HepG2 (cell line): ENCODE results near the gene SLC17A5. TPM values are rescaled to one million over a fixed set of nuclear protein-coding genes. Genes with fewer than 3 reads are reported as not detected.

Experiments used
- ATAC-seq: fragments of 200-7000 bp; cut with Tn5 transposase; 3 replicates; pipeline ENCODE4 v1.9.1; 2020; ENCODE audit warnings: mild to moderate bottlenecking, moderate library complexity
- BruUV-seq: library from RNA; stranded (reverse); fragments of 400-500 nt; replicated peaks from 2 replicates; lab custom pipeline; 2021; lab: Mats Ljungman, UMichigan
- CTCF ChIA-PET: fragments of 300-600 bp; formaldehyde crosslinking; extraction: SDS; loops from one replicate; lab custom pipeline; 2021; ENCODE audit warnings: low total read pairs, inconsistent platforms, low intra/inter-chr PET ratio; lab: Yijun Ruan, JAX
- POLR2A ChIA-PET: fragments of 350-600 bp; sonication (Branson Sonifier 250); formaldehyde crosslinking; loops from one replicate; lab custom pipeline; 2020; ENCODE audit warnings: antibody characterized with exemption, inconsistent platforms; lab: Yijun Ruan, JAX
- DNase-seq: peaks from one replicate; pipeline ENCODE4 v3.0.0-alpha.2; 2015; ENCODE audit warnings: low spot score
- FAIRE-seq: peaks from 3 replicates; lab custom pipeline; 2011; peaks lifted over from hg19 to GRCh38; lab: Jason Lieb, UNC
- H2AFZ ChIP-seq: one replicate; pipeline ENCODE4 v1.6.1; 2011; ENCODE audit warnings: low read length, inconsistent platforms
- H3K27ac ChIP-seq: fragments of 300-600 bp; 3 replicates; pipeline ENCODE4 v1.8.0; 2011; ENCODE audit warnings: mixed run types, mild to moderate bottlenecking, mixed read lengths, low read length, inconsistent platforms; ENCODE audit not compliant: insufficient read depth; ENCODE audit errors: extremely low read length
- H3K27me3 ChIP-seq, 2 experiments: fragments of 200-600 bp in 1 of 2; 2 replicates in 1 of 2; 3 replicates in 1 of 2; pipeline versions ENCODE4 v1.6.0 to v1.8.0; 2011; ENCODE audit warnings: low read length in 2 of 2, mild to moderate bottlenecking in 2 of 2, moderate library complexity in 2 of 2, inconsistent platforms in 1 of 2; ENCODE audit not compliant: insufficient read depth in 2 of 2, control insufficient read depth in 1 of 2
- H3K36me3 ChIP-seq, 2 experiments: fragments of 200-600 bp in 1 of 2; replicated peaks in 1 of 2; 2 replicates in 1 of 2; 3 replicates in 1 of 2; pipeline versions ENCODE4 v1.5.1 to v1.8.0; 2011; ENCODE audit warnings: low read length in 2 of 2, inconsistent platforms in 1 of 2; ENCODE audit not compliant: insufficient read depth in 2 of 2, control insufficient read depth in 1 of 2
- H3K4me1 ChIP-seq: 2 replicates; pipeline ENCODE4 v1.5.1; 2012; ENCODE audit warnings: low read length, inconsistent platforms; ENCODE audit not compliant: insufficient read depth
- H3K4me2 ChIP-seq: 2 replicates; pipeline ENCODE4 v1.6.0; 2011; ENCODE audit warnings: low read depth, low read length, inconsistent platforms
- H3K4me3 ChIP-seq, 3 experiments: fragments of 200-600 bp in 1 of 3; sonication (generic), shearing (Covaris generic) in 1 of 3; replicated peaks in 1 of 3; 2 replicates each; pipeline ENCODE4 v1.5.1; 2011 to 2016; ENCODE audit warnings: low read length in 3 of 3, inconsistent platforms in 2 of 3, low read depth in 2 of 3, mild to moderate bottlenecking in 2 of 3, control low read depth in 1 of 3, mixed read lengths in 1 of 3; ENCODE audit not compliant: insufficient read depth in 1 of 3
- H3K79me2 ChIP-seq: one replicate; pipeline ENCODE4 v1.6.1; 2011; ENCODE audit warnings: low read length, inconsistent platforms; ENCODE audit not compliant: insufficient read depth
- H3K9ac ChIP-seq: 2 replicates; pipeline ENCODE4 v1.6.0; 2011; ENCODE audit warnings: mild to moderate bottlenecking, low read depth, low read length, inconsistent platforms; ENCODE audit not compliant: insufficient read depth
- H3K9me3 ChIP-seq: 2 replicates; pipeline ENCODE4 v1.5.1; 2012; ENCODE audit warnings: mild to moderate bottlenecking, low read length
- H4K20me1 ChIP-seq: 2 replicates; pipeline ENCODE4 v1.6.0; 2011; ENCODE audit warnings: inconsistent platforms, mild to moderate bottlenecking, low read length, moderate library complexity; ENCODE audit not compliant: insufficient read depth
- KDM4B ChIP-seq: sonication (generic); formaldehyde crosslinking; IDR thresholded peaks from 2 replicates; pipeline ENCODE4 v1.4.0; 2020; ENCODE audit warnings: missing genetic modification reagents
- KDM5A ChIP-seq: fragments of 200-600 bp; sonication (generic); IDR thresholded peaks from 2 replicates; pipeline ENCODE4 v1.7.0; 2018; ENCODE audit warnings: antibody characterized with exemption, mild to moderate bottlenecking, low read length, borderline replicate concordance
- POLR2AphosphoS2 ChIP-seq: IDR thresholded peaks from 2 replicates; pipeline ENCODE4 v1.6.1; 2011; ENCODE audit warnings: low read depth, low read length, improper control_type of control experiment
- REL ChIP-seq: sonication (generic); formaldehyde crosslinking; conservative IDR thresholded peaks from 2 replicates; pipeline ENCODE4 v1.8.0; 2022; ENCODE audit warnings: mild to moderate bottlenecking, missing genetic modification reagents, moderate library complexity
- ZFP36 ChIP-seq: fragments of 150-350 bp; IDR thresholded peaks from 2 replicates; pipeline ENCODE4 v1.6.1; 2018; ENCODE audit warnings: borderline replicate concordance, low read length, low read depth; ENCODE audit not compliant: partially characterized antibody
- ZNF468 ChIP-seq: sonication (generic); formaldehyde crosslinking; IDR thresholded peaks from 2 replicates; pipeline ENCODE4 v1.8.0; 2022; ENCODE audit warnings: mild to moderate bottlenecking, moderate library complexity, missing genetic modification reagents
- ZNF567 ChIP-seq: sonication (generic); formaldehyde crosslinking; IDR thresholded peaks from 2 replicates; pipeline ENCODE4 v1.8.1; 2023; ENCODE audit warnings: mild to moderate bottlenecking, missing genetic modification reagents, borderline replicate concordance
- WGBS: methylation state at CpG from one replicate; pipeline ENCODE4 v1.1.6; 2017; ENCODE audit warnings: low lambda C conversion rate; 5-methylcytosine and 5-hydroxymethylcytosine counted together
- in situ Hi-C: cut with HindIII; loops from 2 replicates; pipeline ENCODE4 v1.10.0; 2017; ENCODE audit warnings: low pct_unique_long_range_greater_than_20kb; ENCODE audit not compliant: extremely low pct_ligation_motif_present
- intact Hi-C: fragments of 100-400 bp; cut with micrococcal nuclease; formaldehyde crosslinking; loops from one replicate; pipeline ENCODE4 v1.10.0; 2022; ENCODE audit not compliant: unreplicated experiment
- polyA plus RNA-seq, 8 experiments: library from polyadenylated mRNA; depleted of rRNA in 3 of 8; stranded (reverse) in 7 of 8; unstranded in 1 of 8; fragments of >200 nt; fragmentation: Illumina TruSeq in 4 of 8; extraction: Trizol in 4 of 8; gene quantifications; 2 replicates each; pipeline versions ENCODE4 v1.2.1 to v1.2.3, GENCODE V29; 2011 to 2016; ENCODE audit warnings: low read depth in 4 of 8, missing spikeins in 1 of 8, mixed read lengths in 1 of 8; ENCODE audit not compliant: insufficient read depth in 1 of 8
- total RNA-seq, 5 experiments: library from RNA; depleted of rRNA; stranded (reverse); fragments of >200 nt; fragmentation: Illumina TruSeq; extraction: Trizol; gene quantifications; 2 replicates each; pipeline ENCODE4 v1.2.3, GENCODE V29; 2016; ENCODE audit warnings: low read depth in 1 of 5
- TF ChIP-seq, protein P1 (sequence below): sonication (generic); formaldehyde crosslinking; IDR thresholded peaks from 2 replicates; pipeline ENCODE4 v1.5.0; 2020; ENCODE audit warnings: mild to moderate bottlenecking, missing genetic modification reagents, borderline replicate concordance
- TF ChIP-seq, protein P2 (sequence below): sonication (generic); formaldehyde crosslinking; IDR thresholded peaks from 2 replicates; pipeline ENCODE4 v1.5.0; 2020; ENCODE audit warnings: missing genetic modification reagents
- TF ChIP-seq, protein P3 (sequence below): IDR thresholded peaks from 2 replicates; pipeline ENCODE4 v1.6.1; 2016; ENCODE audit warnings: missing biosample characterization, missing genetic modification reagents, low read depth

The SLC17A5 gene
- total and polyA plus RNA-seq, 2 of the 13 experiments (the other 11 are each of a cell fraction or from before 2014, with no cell fraction given), result 18.3 to 20.5 TPM

DNA sequence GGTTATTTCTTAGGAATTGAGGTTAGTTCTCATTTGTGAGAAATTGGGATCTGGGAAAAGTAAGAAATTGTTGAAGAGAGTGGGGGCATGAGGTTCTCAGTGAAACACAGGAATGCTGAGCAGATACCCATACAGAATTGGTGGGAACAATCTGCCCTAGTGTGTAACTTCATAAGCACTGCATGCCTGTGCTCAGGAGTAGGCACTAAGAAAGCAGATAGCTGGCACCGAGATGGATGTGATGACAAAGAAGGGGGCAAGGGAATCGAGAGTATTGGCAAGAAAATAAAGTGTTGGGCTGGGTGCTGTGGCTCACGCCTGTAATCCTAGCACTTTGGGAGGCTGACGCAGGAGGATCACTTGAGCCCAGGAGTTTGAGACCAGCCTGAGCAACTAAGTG, 4.0 kb downstream of the SLC17A5 start:
- Histone ChIP-seq H3K4me1 (peaks cover 19% of the 10 kb centered on the region), H3K79me2 (peaks cover 8% of the 10 kb centered on the region), H4K20me1 (no peaks in the 10 kb centered on the region), H2AFZ (no peak overlapping the region), H3K4me3 (no peak overlapping the region), H3K9ac (no peak overlapping the region), H3K9me3 (no peaks in the 10 kb centered on the region), H3K36me3 (peaks cover 2 to 3% of the 10 kb centered on the region in 2 experiments; a peak in 1 of 5 replicates), H3K4me2 (no peak overlapping the region), H3K27ac (no peak overlapping the region), H3K27me3 (no peaks in the 10 kb centered on the region; a peak in 1 of 5 replicates)
- DNase-seq (no peak), ATAC-seq (no peak), FAIRE-seq (no peak)
- POLR2A ChIA-PET, result no interaction called here
- in situ Hi-C loops, result no loop called here
- no TSS peak for BruUV-seq
- 71% methylated on average over 4 of the region's 4 CpGs for WGBS
- TF ChIP-seq ZNF567 (no peak), ZFP36 (no peak), KDM5A (no peak), REL (CRISPR knock-in tag) (no peak), POLR2AphosphoS2 (no peak), KDM4B (CRISPR knock-in tag) (no peak), ZNF468 (CRISPR knock-in tag) (no peak)
- TF ChIP-seq, protein P1, sequence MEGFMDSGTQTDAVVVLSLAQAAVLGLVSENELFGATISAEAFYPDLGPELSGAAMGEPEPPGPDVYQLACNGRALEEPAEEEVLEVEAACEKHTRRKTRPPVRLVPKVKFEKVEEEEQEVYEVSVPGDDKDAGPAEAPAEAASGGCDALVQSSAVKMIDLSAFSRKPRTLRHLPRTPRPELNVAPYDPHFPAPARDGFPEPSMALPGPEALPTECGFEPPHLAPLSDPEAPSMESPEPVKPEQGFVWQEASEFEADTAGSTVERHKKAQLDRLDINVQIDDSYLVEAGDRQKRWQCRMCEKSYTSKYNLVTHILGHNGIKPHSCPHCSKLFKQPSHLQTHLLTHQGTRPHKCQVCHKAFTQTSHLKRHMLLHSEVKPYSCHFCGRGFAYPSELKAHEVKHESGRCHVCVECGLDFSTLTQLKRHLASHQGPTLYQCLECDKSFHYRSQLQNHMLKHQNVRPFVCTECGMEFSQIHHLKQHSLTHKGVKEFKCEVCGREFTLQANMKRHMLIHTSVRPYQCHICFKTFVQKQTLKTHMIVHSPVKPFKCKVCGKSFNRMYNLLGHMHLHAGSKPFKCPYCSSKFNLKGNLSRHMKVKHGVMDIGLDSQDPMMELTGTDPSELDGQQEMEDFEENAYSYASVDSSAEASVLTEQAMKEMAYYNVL (CRISPR knock-in tag), result no peak
- TF ChIP-seq, protein P2, sequence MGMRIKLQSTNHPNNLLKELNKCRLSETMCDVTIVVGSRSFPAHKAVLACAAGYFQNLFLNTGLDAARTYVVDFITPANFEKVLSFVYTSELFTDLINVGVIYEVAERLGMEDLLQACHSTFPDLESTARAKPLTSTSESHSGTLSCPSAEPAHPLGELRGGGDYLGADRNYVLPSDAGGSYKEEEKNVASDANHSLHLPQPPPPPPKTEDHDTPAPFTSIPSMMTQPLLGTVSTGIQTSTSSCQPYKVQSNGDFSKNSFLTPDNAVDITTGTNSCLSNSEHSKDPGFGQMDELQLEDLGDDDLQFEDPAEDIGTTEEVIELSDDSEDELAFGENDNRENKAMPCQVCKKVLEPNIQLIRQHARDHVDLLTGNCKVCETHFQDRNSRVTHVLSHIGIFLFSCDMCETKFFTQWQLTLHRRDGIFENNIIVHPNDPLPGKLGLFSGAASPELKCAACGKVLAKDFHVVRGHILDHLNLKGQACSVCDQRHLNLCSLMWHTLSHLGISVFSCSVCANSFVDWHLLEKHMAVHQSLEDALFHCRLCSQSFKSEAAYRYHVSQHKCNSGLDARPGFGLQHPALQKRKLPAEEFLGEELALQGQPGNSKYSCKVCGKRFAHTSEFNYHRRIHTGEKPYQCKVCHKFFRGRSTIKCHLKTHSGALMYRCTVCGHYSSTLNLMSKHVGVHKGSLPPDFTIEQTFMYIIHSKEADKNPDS, result no peak
- TF ChIP-seq, protein P3, sequence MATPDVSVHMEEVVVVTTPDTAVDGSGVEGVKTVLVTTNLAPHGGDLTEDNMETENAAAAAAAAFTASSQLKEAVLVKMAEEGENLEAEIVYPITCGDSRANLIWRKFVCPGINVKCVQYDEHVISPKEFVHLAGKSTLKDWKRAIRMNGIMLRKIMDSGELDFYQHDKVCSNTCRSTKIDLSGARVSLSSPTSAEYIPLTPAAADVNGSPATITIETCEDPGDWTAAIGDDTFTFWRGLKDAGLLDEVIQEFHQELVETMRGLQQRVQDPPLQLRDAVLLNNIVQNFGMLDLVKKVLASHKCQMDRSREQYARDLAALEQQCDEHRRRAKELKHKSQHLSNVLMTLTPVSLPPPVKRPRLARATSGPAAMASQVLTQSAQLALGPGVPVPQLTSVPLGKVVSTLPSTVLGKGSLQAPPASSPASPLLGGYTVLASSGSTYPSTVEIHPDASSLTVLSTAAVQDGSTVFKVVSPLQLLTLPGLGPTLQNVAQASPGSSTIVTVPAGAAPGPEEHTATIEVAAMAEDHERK (CRISPR knock-in tag), result no peak
- intact Hi-C loops, result loop anchor here (5.0 to 10.0 kb wide), 3 partner anchors 362 to 1593 kb away; partner anchors contain the start of gene COX7A2
- CTCF ChIA-PET, result no interaction called here
